GM12873 (cell line): ENCODE measurements around the gene MCM9.

ENCODE experiments used
- TF ChIP-seq, protein P1 (sequence below): IDR thresholded peaks from 2 replicates; pipeline ENCODE4 v1.5.1; 2012; ENCODE audit warnings: low read depth, mild to moderate bottlenecking, moderate library complexity, low read length, control low read depth; ENCODE audit not compliant: insufficient read depth; ENCODE audit errors: missing control alignments

Gene MCM9

DNA sequence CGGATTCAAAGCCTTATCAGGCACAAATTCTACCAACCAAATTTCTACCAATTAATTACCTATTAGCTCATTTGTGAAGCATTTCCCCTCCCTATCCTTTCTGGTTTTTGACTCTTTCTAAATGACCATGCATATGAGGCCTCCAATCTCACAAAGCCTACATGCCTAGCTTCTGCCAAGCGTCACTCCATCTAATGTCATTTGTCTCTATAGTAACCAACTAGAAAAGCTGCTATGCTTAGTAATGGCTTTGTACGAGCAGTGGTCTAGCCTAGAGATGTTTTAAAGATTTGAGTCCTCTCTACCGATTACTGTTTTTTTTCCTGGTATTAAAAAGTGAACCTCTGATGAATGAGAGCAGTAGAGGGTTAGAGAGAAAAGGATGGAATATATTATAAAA lies 45.8 kb downstream of the MCM9 start:
- TF ChIP-seq, protein P1, sequence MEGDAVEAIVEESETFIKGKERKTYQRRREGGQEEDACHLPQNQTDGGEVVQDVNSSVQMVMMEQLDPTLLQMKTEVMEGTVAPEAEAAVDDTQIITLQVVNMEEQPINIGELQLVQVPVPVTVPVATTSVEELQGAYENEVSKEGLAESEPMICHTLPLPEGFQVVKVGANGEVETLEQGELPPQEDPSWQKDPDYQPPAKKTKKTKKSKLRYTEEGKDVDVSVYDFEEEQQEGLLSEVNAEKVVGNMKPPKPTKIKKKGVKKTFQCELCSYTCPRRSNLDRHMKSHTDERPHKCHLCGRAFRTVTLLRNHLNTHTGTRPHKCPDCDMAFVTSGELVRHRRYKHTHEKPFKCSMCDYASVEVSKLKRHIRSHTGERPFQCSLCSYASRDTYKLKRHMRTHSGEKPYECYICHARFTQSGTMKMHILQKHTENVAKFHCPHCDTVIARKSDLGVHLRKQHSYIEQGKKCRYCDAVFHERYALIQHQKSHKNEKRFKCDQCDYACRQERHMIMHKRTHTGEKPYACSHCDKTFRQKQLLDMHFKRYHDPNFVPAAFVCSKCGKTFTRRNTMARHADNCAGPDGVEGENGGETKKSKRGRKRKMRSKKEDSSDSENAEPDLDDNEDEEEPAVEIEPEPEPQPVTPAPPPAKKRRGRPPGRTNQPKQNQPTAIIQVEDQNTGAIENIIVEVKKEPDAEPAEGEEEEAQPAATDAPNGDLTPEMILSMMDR: no peak

DNA sequence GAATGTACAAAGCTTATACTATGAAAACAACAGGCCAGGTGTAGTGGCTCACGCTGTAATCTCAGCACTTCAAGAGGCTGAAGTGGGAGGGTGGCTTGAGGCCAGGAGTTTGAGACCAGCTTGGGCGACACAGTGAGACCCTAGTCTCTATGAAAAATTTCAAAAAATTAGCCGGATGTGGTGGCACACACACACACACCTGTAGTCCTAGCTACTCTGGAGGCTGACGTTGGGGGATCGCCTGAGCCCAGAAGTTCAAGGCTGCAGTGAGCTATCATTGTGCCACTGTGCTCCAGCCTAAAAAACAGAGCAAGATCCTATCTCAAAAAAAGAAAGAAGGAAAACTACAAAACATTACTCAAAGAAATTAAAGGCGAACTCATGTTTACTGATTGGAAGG lies 48.3 kb downstream of the MCM9 start:
- TF ChIP-seq, protein P1: no peak

DNA sequence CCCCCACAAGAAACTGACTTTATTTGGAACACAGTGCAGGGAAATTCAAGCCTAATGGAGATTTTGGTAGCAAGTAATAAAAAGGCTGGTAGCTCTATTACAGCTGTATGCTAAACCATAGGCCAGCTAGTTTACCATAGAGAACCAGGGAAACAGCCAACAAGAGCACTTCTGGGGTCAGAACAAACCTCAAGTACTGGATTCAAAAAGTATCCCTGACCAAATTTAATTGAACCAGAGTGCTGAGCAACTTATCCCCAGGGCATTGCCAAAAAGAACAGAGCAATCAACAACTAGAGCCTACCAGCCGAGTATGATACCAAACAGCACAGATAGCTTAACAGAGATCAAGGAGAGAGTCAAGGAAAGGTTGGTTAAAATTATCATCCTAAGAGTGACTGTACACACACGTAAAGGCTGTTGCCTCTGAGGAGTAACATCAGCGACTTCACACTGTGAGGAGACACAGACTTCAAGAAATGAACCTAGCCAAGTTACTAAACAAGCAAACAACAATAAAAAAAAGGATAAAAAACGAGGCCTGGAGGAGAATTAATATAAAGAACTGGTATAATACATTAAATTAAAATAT lies 52.5 kb downstream of the MCM9 start:
- TF ChIP-seq, protein P1: no peak

DNA sequence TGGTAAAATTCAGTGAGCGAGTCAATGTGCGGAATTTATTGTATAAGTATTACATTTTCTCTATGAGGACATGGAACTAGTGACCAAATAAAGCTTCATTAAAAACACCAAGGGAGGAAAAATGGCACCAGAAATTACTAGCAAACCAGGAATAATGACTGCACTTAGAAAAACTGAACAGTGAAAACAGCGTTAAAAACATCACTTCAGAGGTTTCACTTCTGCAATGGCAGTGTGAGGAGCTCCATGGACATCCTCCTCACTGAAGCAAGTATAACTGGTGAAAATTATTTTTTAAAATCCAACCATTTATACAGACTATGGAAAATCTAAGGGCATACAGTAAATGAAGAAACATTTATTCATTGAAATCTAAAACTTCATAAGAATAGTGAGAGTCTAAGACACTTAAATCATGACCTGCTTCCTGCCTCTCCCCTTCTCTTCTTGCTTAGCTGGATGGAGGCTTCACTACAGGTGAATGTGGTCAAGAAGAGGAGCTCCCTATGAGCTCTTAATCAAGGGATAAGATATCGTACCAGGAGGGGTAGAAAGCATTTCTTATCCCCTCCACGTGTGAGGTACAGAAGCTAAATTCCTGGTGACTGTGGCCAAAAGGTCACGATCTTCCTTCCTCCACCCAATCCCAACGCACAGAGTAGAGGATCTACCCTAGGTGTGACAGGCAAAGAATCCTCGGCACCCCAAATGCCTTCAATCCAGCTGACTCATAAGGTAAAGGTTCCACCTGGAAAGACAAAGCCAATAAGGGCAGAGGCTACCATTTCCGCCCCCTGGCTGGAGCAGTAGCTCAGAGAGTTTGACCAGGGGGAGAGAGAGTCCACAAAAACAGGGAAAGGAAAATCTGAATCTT lies 53.3 kb downstream of the MCM9 start:
- TF ChIP-seq, protein P1: no peak

DNA sequence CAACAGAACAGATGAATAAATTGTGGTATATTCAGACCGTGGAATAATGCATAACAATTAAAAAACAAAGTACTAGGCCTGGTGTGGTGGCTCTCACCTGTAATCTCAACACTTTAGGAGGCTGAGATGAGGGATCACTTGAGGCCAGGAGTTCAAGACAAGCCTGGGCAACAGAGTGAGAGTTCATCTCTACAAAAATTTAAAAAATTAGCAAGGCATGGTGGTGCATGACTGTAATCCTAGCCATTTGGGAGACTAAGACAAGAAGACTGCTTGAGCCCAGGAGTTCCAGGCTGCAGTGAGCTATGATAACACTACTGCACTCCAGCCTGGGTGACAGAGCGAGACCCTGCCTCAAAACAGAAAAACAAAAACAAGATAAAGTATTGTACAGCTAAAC lies 57.2 kb downstream of the MCM9 start:
- TF ChIP-seq, protein P1: no peak

DNA sequence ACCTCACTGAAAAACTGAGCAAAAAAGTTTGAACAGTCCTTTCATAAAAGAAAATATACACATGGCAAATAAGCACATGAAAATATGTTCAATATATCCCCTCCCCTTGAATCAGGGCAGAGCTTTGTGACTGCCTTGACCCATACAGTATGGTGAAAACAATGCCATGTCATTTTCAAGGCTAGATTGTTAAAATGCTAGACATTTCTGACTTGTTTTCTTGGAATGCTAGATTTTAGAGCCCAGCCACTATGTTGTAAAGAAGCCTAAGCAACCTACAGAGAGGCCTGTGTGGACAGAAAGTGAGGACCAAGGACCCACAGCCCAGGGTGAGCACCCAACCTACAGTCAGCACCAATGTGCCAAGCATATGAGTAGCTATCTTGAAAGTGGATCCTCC lies 58.1 kb downstream of the MCM9 start:
- TF ChIP-seq, protein P1: no peak

DNA sequence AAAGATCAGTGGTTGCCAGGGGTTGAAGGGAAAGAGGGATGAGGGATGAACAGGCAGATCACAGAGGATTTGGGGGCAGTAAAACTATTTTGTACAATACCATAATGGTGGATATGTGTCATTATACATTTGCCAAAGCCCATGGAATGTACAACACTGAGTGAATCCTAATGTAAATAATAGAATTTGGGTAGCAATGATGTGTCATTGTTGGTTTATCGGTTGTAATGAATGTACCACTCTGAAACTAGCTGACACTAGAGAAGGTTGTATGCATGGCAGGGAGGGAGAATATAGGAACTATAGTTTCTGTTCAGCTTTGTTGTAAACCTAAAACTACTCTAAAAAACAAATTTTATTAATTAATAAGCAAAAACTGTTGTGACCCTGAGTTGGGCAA lies 58.8 kb downstream of the MCM9 start:
- TF ChIP-seq, protein P1: no peak
